ENCODE measurements around the gene IL36G. TPM values are rescaled to one million over a fixed set of nuclear protein-coding genes. Genes with fewer than 3 reads are reported as not detected.

IL36G gene
- total RNA-seq, 1 donor from 2014 or later, result not detected

DNA sequence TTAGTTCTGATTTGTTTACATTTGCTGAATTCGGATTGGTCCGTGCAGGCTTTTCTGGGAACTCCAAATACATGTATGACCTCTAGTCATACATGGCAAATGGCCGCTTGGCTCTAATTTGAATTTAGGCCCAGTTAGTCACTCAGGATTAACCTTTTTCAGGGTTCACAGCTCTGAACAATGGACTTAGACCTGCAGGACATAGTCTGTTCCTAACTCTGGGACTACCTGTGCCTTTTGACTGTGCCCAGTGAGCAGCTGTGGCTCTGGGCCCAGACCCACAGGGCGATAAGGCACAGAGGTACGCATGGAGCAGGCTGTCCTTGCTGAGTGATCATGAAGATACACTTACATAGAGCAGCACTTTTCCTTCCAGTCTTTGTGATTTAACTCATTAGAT lies 38.4 kb upstream of the IL36G start:
- DNase-seq, result no peak
- H3K9me3 Mint-ChIP-seq (ENCODE audit: unreplicated experiment), result no peaks in the 10 kb centered on the region
- no peaks in the 10 kb centered on the region for H3K36me3 Mint-ChIP-seq (ENCODE audit: unreplicated experiment)
- H3K27me3 Mint-ChIP-seq (ENCODE audit: unreplicated experiment), result no peaks in the 10 kb centered on the region
- H3K4me1 Mint-ChIP-seq (ENCODE audit: low read depth, unreplicated experiment), result peaks cover 4% of the 10 kb centered on the region
- H3K27ac Mint-ChIP-seq (ENCODE audit: unreplicated experiment), result no peak overlapping the region
- H3K4me3 Mint-ChIP-seq (ENCODE audit: unreplicated experiment), result no peak overlapping the region
- no peak for TF ChIP-seq CTCF (IDR thresholded peaks at IDR 0.05; ENCODE audit: partially characterized antibody, unreplicated experiment)

GRCh38 chr2:112940859-112941625 lies 36.8 kb upstream of the IL36G start:
- Mint-ChIP-seq H3K27me3 (ENCODE audit: unreplicated experiment) (no peaks in the 10 kb centered on the region), H3K9me3 (ENCODE audit: unreplicated experiment) (peaks cover 5% of the 10 kb centered on the region), H3K36me3 (ENCODE audit: unreplicated experiment) (no peaks in the 10 kb centered on the region), H3K4me3 (ENCODE audit: unreplicated experiment) (no peak overlapping the region), H3K27ac (ENCODE audit: unreplicated experiment) (no peak overlapping the region), H3K4me1 (ENCODE audit: low read depth, unreplicated experiment) (no peaks in the 10 kb centered on the region)
- TF ChIP-seq CTCF (IDR thresholded peaks at IDR 0.05; ENCODE audit: partially characterized antibody, unreplicated experiment), result no peak
- no peak for DNase-seq

DNA sequence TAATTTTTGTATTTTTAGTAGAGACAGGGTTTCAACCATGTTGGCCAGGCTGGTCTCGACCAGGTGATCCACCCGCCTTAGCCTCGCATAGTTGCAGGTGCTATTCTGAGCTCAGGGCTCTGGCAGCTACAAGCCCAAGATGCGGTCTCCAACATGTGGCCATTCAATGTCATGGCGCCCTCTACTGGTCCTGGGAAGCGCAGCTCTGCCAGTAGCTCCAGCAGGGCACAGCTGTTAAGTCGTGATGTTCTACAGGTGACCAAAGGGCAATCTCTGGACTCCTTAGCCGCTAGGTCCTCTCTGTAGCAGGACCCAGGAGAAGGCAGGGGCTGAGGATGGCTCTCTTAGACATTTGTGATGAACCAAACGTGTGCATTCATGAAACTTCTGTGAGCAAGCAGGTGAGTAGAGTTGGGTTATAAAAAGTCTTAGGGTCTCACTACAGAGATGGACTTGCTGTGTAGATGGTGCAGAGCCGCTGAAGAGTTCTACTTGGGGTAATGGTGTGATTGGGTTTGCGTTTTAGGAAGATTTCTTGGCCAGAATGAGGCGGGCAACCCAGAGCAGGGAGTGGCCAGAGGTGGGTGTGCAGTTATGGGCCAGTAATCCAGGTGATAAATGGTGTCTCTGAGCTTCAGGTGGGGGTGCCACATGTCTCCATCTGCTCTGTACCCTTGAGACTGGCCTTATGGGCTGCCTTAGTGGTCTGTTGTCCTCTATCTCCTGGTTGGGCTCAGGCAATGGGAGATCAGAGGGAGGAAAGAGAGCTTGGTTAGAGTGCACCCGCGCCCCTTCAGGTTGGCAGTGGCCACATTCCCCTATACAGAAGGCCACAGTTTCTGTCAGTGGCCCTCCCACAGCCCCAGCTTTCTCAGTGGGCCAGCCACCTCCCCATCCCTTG lies 35.8 kb upstream of the IL36G start:
- no peak overlapping the region for H3K27ac Mint-ChIP-seq (ENCODE audit: unreplicated experiment)
- H3K27me3 Mint-ChIP-seq (ENCODE audit: unreplicated experiment), result no peaks in the 10 kb centered on the region
- H3K9me3 Mint-ChIP-seq (ENCODE audit: unreplicated experiment), result peaks cover 5% of the 10 kb centered on the region
- DNase-seq, result peak; percentile 82
- H3K4me1 Mint-ChIP-seq (ENCODE audit: low read depth, unreplicated experiment), result no peaks in the 10 kb centered on the region
- no peak overlapping the region for H3K4me3 Mint-ChIP-seq (ENCODE audit: unreplicated experiment)
- no peaks in the 10 kb centered on the region for H3K36me3 Mint-ChIP-seq (ENCODE audit: unreplicated experiment)
- peak; percentile 85 for TF ChIP-seq CTCF (IDR thresholded peaks at IDR 0.05; ENCODE audit: partially characterized antibody, unreplicated experiment)

GRCh38 chr2:112942654-112943002 lies 35.2 kb upstream of the IL36G start:
- no peaks in the 10 kb centered on the region for H3K27me3 Mint-ChIP-seq (ENCODE audit: unreplicated experiment)
- H3K36me3 Mint-ChIP-seq (ENCODE audit: unreplicated experiment), result no peaks in the 10 kb centered on the region
- no peaks in the 10 kb centered on the region for H3K4me1 Mint-ChIP-seq (ENCODE audit: low read depth, unreplicated experiment)
- no peak for DNase-seq
- no peak overlapping the region for H3K27ac Mint-ChIP-seq (ENCODE audit: unreplicated experiment)
- H3K9me3 Mint-ChIP-seq (ENCODE audit: unreplicated experiment), result peaks cover 5% of the 10 kb centered on the region
- no peak for TF ChIP-seq CTCF (IDR thresholded peaks at IDR 0.05; ENCODE audit: partially characterized antibody, unreplicated experiment)
- H3K4me3 Mint-ChIP-seq (ENCODE audit: unreplicated experiment), result no peak overlapping the region

GRCh38 chr2:112944971-112945370 lies 32.8 kb upstream of the IL36G start:
- Mint-ChIP-seq H3K4me3 (ENCODE audit: unreplicated experiment) (no peak overlapping the region), H3K27ac (ENCODE audit: unreplicated experiment) (no peak overlapping the region), H3K4me1 (ENCODE audit: low read depth, unreplicated experiment) (no peaks in the 10 kb centered on the region), H3K9me3 (ENCODE audit: unreplicated experiment) (peaks cover 5% of the 10 kb centered on the region), H3K36me3 (ENCODE audit: unreplicated experiment) (no peaks in the 10 kb centered on the region), H3K27me3 (ENCODE audit: unreplicated experiment) (no peaks in the 10 kb centered on the region)
- no peak for TF ChIP-seq CTCF (IDR thresholded peaks at IDR 0.05; ENCODE audit: partially characterized antibody, unreplicated experiment)
- no peak for DNase-seq
